CD4-positive, alpha-beta T cell treated with Interleukin-15 for 4 hours (primary cell): ENCODE results near the gene BAHD1.

ENCODE experiments used
- DNase-seq: peaks from one replicate; pipeline ENCODE4 v3.0.0-alpha.2; 2020; ENCODE audit warnings: low spot score

The BAHD1 gene

GRCh38 chr15:40424483-40425115 is 16.2 kb upstream of the BAHD1 start:
- DNase-seq: no peak

GRCh38 chr15:40425681-40426080 is 15.1 kb upstream of the BAHD1 start:
- no peak for DNase-seq

- no peak for DNase-seq
Observed at GRCh38 chr15:40427188-40427587, 13.6 kb upstream of the BAHD1 start.

- no peak for DNase-seq
Observed at GRCh38 chr15:40428185-40428584, 12.6 kb upstream of the BAHD1 start.

GRCh38 chr15:40429068-40429710 is 11.6 kb upstream of the BAHD1 start:
- no peak for DNase-seq

- DNase-seq: no peak
Observed at GRCh38 chr15:40430271-40430805, 10.4 kb upstream of the BAHD1 start.

GRCh38 chr15:40435023-40435709 is 5.6 kb upstream of the BAHD1 start:
- DNase-seq: no peak

- no peak for DNase-seq
Observed at GRCh38 chr15:40435710-40436089, 5.1 kb upstream of the BAHD1 start.

GRCh38 chr15:40436116-40436891 is 4.4 kb upstream of the BAHD1 start:
- DNase-seq: no peak

- DNase-seq: no peak
Observed at GRCh38 chr15:40436892-40437751, 3.6 kb upstream of the BAHD1 start.

GRCh38 chr15:40437752-40438687 is 2.7 kb upstream of the BAHD1 start:
- DNase-seq: no peak

GRCh38 chr15:40438712-40439111 is 2.0 kb upstream of the BAHD1 start:
- no peak for DNase-seq

GRCh38 chr15:40439461-40439959 is 1.2 kb upstream of the BAHD1 start:
- no peak for DNase-seq

- no peak for DNase-seq
Observed at GRCh38 chr15:40439960-40440742, 602 bp upstream of the BAHD1 start.

- no peak for DNase-seq
Observed at GRCh38 chr15:40441565-40442531, 1.1 kb downstream of the BAHD1 start.

GRCh38 chr15:40443255-40443654 is 2.5 kb downstream of the BAHD1 start:
- no peak for DNase-seq

- no peak for DNase-seq
Observed at GRCh38 chr15:40443846-40444245, 3.1 kb downstream of the BAHD1 start.

GRCh38 chr15:40444736-40445135 is 4.0 kb downstream of the BAHD1 start:
- DNase-seq: no peak
